Neural progenitor cell (in vitro differentiated cells): ENCODE results near the gene EEF1G. TPM values are rescaled to one million over a fixed set of nuclear protein-coding genes. Genes with fewer than 3 reads are reported as not detected.
A peak's percentile ranks its signal among the peaks of the same experiment; 100 is the strongest.
"Not testable (repeated sequence)": the region's sequence is repeated elsewhere in the genome, so short reads cannot be mapped to it uniquely, and the experiment has no call there.

Experiments
- DNase-seq: peaks from one replicate; pipeline ENCODE4 v3.0.0-alpha.2; 2016; ENCODE audit warnings: low spot score
- H2AFZ ChIP-seq: fragments of 200-600 bp; sonication (generic); replicated peaks from 2 replicates; pipeline ENCODE4 v1.6.1; 2016; ENCODE audit warnings: antibody characterized with exemption
- H3F3A ChIP-seq: fragments of 200-600 bp; sonication (generic); 2 replicates; pipeline ENCODE4 v1.6.1; 2016; ENCODE audit warnings: antibody characterized with exemption, low read depth
- H3K27ac ChIP-seq: fragments of 200-600 bp; sonication (generic); 2 replicates; pipeline ENCODE4 v1.5.1; 2016; ENCODE audit warnings: mild to moderate bottlenecking
- H3K27me3 ChIP-seq: fragments of 200-600 bp; sonication (generic); 2 replicates; pipeline ENCODE4 v1.6.1; 2016; ENCODE audit warnings: mild to moderate bottlenecking, moderate library complexity
- H3K36me3 ChIP-seq: fragments of 200-600 bp; sonication (generic); 2 replicates; pipeline ENCODE4 v1.5.1; 2016
- H3K4me1 ChIP-seq: fragments of 200-600 bp; sonication (generic); 2 replicates; pipeline ENCODE4 v1.6.1; 2016; ENCODE audit warnings: mixed run types
- H3K4me2 ChIP-seq: fragments of 200-600 bp; sonication (generic); 2 replicates; pipeline ENCODE4 v1.6.1; 2016
- H3K4me3 ChIP-seq: fragments of 200-600 bp; sonication (generic); 2 replicates; pipeline ENCODE4 v1.5.1; 2016
- H3K79me2 ChIP-seq: fragments of 200-600 bp; sonication (generic); 2 replicates; pipeline ENCODE4 v1.6.1; 2016; ENCODE audit warnings: low read depth
- H3K9ac ChIP-seq: fragments of 200-600 bp; sonication (generic); 2 replicates; pipeline ENCODE4 v1.6.1; 2016
- H3K9me3 ChIP-seq: fragments of 200-600 bp; sonication (generic); 2 replicates; pipeline ENCODE4 v1.5.1; 2016; ENCODE audit warnings: low read depth
- H4K20me1 ChIP-seq: fragments of 200-600 bp; sonication (generic); 2 replicates; pipeline ENCODE4 v1.6.1; 2016; ENCODE audit warnings: low read depth
- H3K27ac Mint-ChIP-seq: 3 replicates; pipeline ENCODE4 v1.8.0; 2021; ENCODE audit warnings: mixed read lengths
- H3K27me3 Mint-ChIP-seq: 2 replicates; pipeline ENCODE4 v1.8.0; 2022; ENCODE audit warnings: low read depth, mild to moderate bottlenecking, inconsistent platforms, moderate library complexity, mixed read lengths; ENCODE audit not compliant: insufficient read depth
- H3K36me3 Mint-ChIP-seq: 3 replicates; pipeline ENCODE4 v1.8.0; 2021; ENCODE audit warnings: mixed read lengths
- H3K4me1 Mint-ChIP-seq: 3 replicates; pipeline ENCODE4 v1.8.0; 2021; ENCODE audit warnings: mixed read lengths
- H3K4me3 Mint-ChIP-seq: 3 replicates; pipeline ENCODE4 v1.8.0; 2021; ENCODE audit warnings: mild to moderate bottlenecking, moderate library complexity, mixed read lengths
- H3K9me3 Mint-ChIP-seq: 3 replicates; pipeline ENCODE4 v1.8.0; 2020; ENCODE audit warnings: mixed read lengths
- EZH2 ChIP-seq: fragments of 200-600 bp; sonication (generic); IDR thresholded peaks from 2 replicates; pipeline ENCODE4 v1.6.1; 2017; ENCODE audit warnings: antibody characterized with exemption, mild to moderate bottlenecking, moderate library complexity
- EZH2phosphoT487 ChIP-seq: fragments of 200-600 bp; sonication (generic); IDR thresholded peaks from 2 replicates; pipeline ENCODE4 v1.6.1; 2017; ENCODE audit warnings: antibody characterized with exemption
- total RNA-seq: library from RNA; depleted of rRNA; stranded (reverse); fragments of >200 nt; gene quantifications from 2 replicates; pipeline ENCODE4 v1.2.3, GENCODE V29; 2015; ENCODE audit warnings: low replicate concordance
- TF ChIP-seq, protein P1 (sequence below): fragments of 200-600 bp; sonication (generic); IDR thresholded peaks from 2 replicates; pipeline ENCODE4 v1.5.1; 2017; ENCODE audit warnings: antibody characterized with exemption, mild to moderate bottlenecking

EEF1G gene
- total RNA-seq, 1 donor from 2014 or later, result 2,358 TPM

DNA sequence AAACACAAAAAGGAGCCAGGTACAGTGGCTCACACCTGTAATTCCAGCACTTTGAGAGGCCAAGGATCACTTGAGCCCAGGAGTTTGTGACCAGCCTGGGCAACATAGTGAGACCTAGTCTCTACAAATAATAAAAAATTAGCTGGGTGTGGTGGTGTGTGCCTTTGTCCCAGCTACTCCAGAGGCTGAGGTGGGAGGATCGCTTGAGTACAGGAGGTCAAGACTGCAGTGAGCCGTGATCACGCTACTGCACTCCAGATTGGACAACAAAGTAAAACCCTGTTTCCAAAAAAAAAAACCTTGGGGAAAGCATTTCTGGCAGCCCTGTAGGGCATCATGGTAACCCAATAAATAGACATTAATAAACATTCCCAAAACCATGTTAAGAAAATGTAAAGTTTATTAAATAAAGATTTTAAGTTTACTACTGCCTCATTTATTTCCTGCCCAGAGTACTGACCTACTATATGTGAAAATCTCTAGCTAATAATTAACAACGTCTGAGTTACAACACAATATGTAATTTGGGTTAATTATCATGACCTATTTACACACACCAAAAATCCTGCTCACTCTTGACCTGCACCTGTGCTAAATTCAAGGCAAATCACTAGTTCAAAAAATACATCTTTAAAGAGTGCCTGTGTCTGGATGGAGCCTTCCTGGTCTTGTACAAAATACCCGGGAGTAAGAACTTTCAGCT lies 8.4 kb downstream of the EEF1G start:
- peaks cover 80% of the 10 kb centered on the region for H3K79me2 ChIP-seq
- no peak overlapping the region for H3K4me3 Mint-ChIP-seq

DNA sequence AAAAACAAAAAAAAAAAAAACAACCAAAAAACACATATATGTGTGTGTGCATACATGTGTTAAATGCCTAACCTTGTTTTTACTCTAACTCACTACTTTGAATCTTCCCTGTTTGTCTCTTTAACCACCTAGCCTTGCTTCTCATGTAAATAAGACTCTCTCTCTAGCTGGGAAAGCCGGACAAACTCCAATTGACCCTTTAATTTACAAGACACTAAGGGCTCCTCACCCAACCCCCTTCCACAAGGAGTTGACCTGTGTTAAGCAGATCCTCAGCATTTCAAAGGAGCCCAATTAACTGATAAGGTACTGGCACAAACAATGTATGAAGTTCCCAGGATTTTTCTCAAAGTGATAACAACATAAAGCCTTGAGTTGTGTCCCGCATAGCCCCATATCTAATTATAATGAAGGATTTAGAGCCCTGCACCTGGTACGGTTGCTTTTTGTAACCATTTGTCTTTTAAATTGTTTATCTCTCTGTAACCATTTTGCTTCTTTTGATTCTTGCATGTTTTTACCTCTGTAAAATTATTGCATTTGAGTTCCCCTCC lies 11.9 kb downstream of the EEF1G start:
- peaks cover 44% of the 10 kb centered on the region for H3K36me3 Mint-ChIP-seq
- not testable (repeated sequence) for H3K27ac Mint-ChIP-seq

More for the DNA sequence above, 8.4 kb downstream of the EEF1G start:
- Histone ChIP-seq H3K4me1 (peaks cover 12% of the 10 kb centered on the region), H4K20me1 (peaks cover 91% of the 10 kb centered on the region), H3K9ac (no peak overlapping the region), H3K27me3 (no peaks in the 10 kb centered on the region), H2AFZ (no peak overlapping the region), H3K36me3 (peaks cover 18% of the 10 kb centered on the region), H3K4me3 (no peak overlapping the region), H3F3A (peaks cover 79% of the 10 kb centered on the region), H3K27ac (peak overlapping the region; percentile 20), H3K4me2 (no peak overlapping the region), H3K9me3 (no peaks in the 10 kb centered on the region)
- Mint-ChIP-seq H3K27ac (no peak overlapping the region), H3K36me3 (peaks cover 41% of the 10 kb centered on the region), H3K9me3 (no peaks in the 10 kb centered on the region), H3K27me3 (peaks cover 2% of the 10 kb centered on the region), H3K4me1 (peaks cover 6% of the 10 kb centered on the region)
- DNase-seq, result no peak
- TF ChIP-seq, protein P1, sequence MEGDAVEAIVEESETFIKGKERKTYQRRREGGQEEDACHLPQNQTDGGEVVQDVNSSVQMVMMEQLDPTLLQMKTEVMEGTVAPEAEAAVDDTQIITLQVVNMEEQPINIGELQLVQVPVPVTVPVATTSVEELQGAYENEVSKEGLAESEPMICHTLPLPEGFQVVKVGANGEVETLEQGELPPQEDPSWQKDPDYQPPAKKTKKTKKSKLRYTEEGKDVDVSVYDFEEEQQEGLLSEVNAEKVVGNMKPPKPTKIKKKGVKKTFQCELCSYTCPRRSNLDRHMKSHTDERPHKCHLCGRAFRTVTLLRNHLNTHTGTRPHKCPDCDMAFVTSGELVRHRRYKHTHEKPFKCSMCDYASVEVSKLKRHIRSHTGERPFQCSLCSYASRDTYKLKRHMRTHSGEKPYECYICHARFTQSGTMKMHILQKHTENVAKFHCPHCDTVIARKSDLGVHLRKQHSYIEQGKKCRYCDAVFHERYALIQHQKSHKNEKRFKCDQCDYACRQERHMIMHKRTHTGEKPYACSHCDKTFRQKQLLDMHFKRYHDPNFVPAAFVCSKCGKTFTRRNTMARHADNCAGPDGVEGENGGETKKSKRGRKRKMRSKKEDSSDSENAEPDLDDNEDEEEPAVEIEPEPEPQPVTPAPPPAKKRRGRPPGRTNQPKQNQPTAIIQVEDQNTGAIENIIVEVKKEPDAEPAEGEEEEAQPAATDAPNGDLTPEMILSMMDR, result no peak
- no peak for TF ChIP-seq EZH2

DNA sequence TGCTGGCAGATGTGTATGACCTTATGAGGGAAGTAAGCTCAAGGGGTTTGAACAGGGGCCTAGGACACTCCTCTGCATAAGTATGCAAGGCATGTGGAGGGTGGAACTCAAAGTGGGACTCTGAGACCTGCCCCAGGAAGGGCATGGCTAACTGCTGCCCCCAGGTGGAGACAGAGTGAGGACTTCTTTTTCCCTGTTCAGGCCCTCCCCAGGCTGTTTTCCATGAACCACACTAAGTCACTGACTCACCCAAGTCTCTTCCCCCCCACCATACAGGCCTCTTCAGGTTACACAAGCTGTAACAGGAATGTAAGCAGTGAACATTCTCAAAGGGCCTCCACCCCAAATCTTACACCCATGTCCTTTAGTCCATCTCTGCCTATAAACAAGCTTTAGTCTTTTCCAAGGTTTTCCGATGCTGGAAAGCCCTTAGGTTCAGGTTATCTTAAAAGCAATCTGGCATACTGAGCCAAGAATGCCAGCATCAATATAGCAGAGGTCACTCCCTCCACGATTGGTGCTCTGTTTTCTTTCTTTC lies 13.1 kb downstream of the EEF1G start:
- peaks cover 15% of the 10 kb centered on the region for H3K36me3 ChIP-seq
- H3K4me3 Mint-ChIP-seq, result no peak overlapping the region
- DNase-seq, result peak; percentile 91
- peaks cover 67% of the 10 kb centered on the region for H4K20me1 ChIP-seq
- no peak overlapping the region for H2AFZ ChIP-seq
- peaks cover 29% of the 10 kb centered on the region for H3K4me1 Mint-ChIP-seq
- H3K9me3 Mint-ChIP-seq, result no peaks in the 10 kb centered on the region
- H3F3A ChIP-seq, result peaks cover 87% of the 10 kb centered on the region
- H3K9me3 ChIP-seq, result no peaks in the 10 kb centered on the region
- H3K27me3 Mint-ChIP-seq, result peaks cover 4% of the 10 kb centered on the region
- no peak overlapping the region for H3K4me2 ChIP-seq
- peaks cover 40% of the 10 kb centered on the region for H3K4me1 ChIP-seq
- H3K36me3 Mint-ChIP-seq, result peaks cover 35% of the 10 kb centered on the region
- no peak overlapping the region for H3K4me3 ChIP-seq
- H3K27ac ChIP-seq, result peak overlapping the region; percentile 13
- H3K27me3 ChIP-seq, result no peaks in the 10 kb centered on the region
- H3K9ac ChIP-seq, result no peak overlapping the region
- no peak for TF ChIP-seq EZH2
- no peak for TF ChIP-seq EZH2phosphoT487
- TF ChIP-seq, protein P1, result peak; percentile 78
- peaks cover 53% of the 10 kb centered on the region for H3K79me2 ChIP-seq
- no peak overlapping the region for H3K27ac Mint-ChIP-seq

More for the DNA sequence above, 11.9 kb downstream of the EEF1G start:
- not testable (repeated sequence) for H3K9me3 ChIP-seq, H3K27me3 ChIP-seq, H2AFZ ChIP-seq, H3K9ac ChIP-seq, H3K4me3 ChIP-seq, H3K9me3 Mint-ChIP-seq, H3K4me3 Mint-ChIP-seq, H3K27me3 Mint-ChIP-seq
- peaks cover 18% of the 10 kb centered on the region for H3K4me1 Mint-ChIP-seq
- Histone ChIP-seq H3K27ac (peak overlapping the region; percentile 71), H3K4me2 (peak overlapping the region; percentile 7), H3K79me2 (peaks cover 64% of the 10 kb centered on the region), H4K20me1 (peaks cover 74% of the 10 kb centered on the region), H3K4me1 (peaks cover 30% of the 10 kb centered on the region), H3K36me3 (peaks cover 25% of the 10 kb centered on the region), H3F3A (peaks cover 87% of the 10 kb centered on the region)
- peak; percentile 20 for DNase-seq

DNA sequence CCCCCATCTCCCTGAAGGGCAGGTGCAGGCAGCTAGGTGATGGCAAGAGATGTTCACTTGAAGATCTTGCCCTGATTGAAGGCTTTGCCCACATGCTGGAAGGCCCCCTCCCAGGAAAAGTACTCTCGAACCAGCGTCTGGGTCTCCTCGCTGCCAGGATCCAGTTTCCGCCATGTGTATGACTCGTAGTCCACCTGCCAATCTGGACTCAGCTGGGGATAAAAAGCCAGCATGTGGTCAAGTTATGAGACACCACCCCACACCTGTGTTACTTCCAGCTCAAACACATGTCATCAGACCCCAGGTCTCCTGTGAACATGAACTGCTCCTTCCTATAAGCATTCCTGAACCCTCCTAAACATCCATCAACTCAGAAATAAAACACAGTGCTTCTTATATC lies 14.1 kb downstream of the EEF1G start:
- not testable (repeated sequence) for H3K9ac ChIP-seq, DNase-seq, H3K27me3 ChIP-seq, H3K4me2 ChIP-seq, H3K27me3 Mint-ChIP-seq, H2AFZ ChIP-seq, H3K36me3 ChIP-seq, H3K9me3 Mint-ChIP-seq, H3K4me3 ChIP-seq, H3K9me3 ChIP-seq
- H3K4me3 Mint-ChIP-seq, result peak overlapping the region; percentile 1
- H4K20me1 ChIP-seq, result peaks cover 58% of the 10 kb centered on the region
- peaks cover 43% of the 10 kb centered on the region for H3K79me2 ChIP-seq
- peak overlapping the region; percentile 72 for H3K27ac Mint-ChIP-seq
- H3F3A ChIP-seq, result peaks cover 86% of the 10 kb centered on the region
- H3K4me1 Mint-ChIP-seq, result peaks cover 37% of the 10 kb centered on the region
- H3K36me3 Mint-ChIP-seq, result peaks cover 32% of the 10 kb centered on the region
- peak overlapping the region; percentile 70 for H3K27ac ChIP-seq
- H3K4me1 ChIP-seq, result peaks cover 46% of the 10 kb centered on the region
